Glutamatergic neuron (in vitro differentiated cells): ENCODE data around the gene CASK. TPM values are rescaled to one million over a fixed set of nuclear protein-coding genes. Genes with fewer than 3 reads are reported as not detected.
"Not testable (repeated sequence)": the region's sequence is repeated elsewhere in the genome, so short reads cannot be mapped to it uniquely, and the experiment has no call there.

Source experiments
- DNase-seq: peaks from one replicate; pipeline ENCODE4 v3.0.0; 2022
- H3K27ac Mint-ChIP-seq: one replicate; pipeline ENCODE4 v1.8.0; 2020; ENCODE audit warnings: mild to moderate bottlenecking, mixed read lengths, inconsistent platforms; ENCODE audit not compliant: unreplicated experiment
- H3K27me3 Mint-ChIP-seq: one replicate; pipeline ENCODE4 v1.8.0; 2020; ENCODE audit warnings: mild to moderate bottlenecking, moderate library complexity, mixed read lengths, inconsistent platforms; ENCODE audit not compliant: unreplicated experiment
- H3K36me3 Mint-ChIP-seq: one replicate; pipeline ENCODE4 v1.8.0; 2020; ENCODE audit warnings: mild to moderate bottlenecking, mixed read lengths, inconsistent platforms; ENCODE audit not compliant: unreplicated experiment
- H3K4me1 Mint-ChIP-seq: one replicate; pipeline ENCODE4 v1.8.0; 2020; ENCODE audit warnings: mild to moderate bottlenecking, low read depth, mixed read lengths, inconsistent platforms; ENCODE audit not compliant: unreplicated experiment
- H3K4me3 Mint-ChIP-seq: one replicate; pipeline ENCODE4 v1.8.0; 2020; ENCODE audit warnings: mild to moderate bottlenecking, mixed read lengths, inconsistent platforms; ENCODE audit not compliant: unreplicated experiment
- H3K9me3 Mint-ChIP-seq: one replicate; pipeline ENCODE4 v1.8.0; 2020; ENCODE audit warnings: mild to moderate bottlenecking, moderate library complexity, mixed read lengths, inconsistent platforms; ENCODE audit not compliant: unreplicated experiment
- CTCF ChIP-seq: fragments of 200-600 bp; sonication (generic); IDR thresholded peaks from one replicate; pipeline ENCODE4 v1.5.0; 2021; ENCODE audit not compliant: partially characterized antibody, unreplicated experiment
- total RNA-seq: library from RNA; stranded (reverse); fragmentation: NEBNext Ultra II Directional; extraction: Animal tissue kit (Norgen Biotek cat#: 25700); gene quantifications from one replicate; pipeline ENCODE4 v1.2.1, GENCODE V29; 2021; ENCODE audit not compliant: unreplicated experiment

The CASK gene
- total RNA-seq, 1 donor from 2014 or later, result 173 TPM

- H3K27me3 Mint-ChIP-seq, result peaks cover 2% of the 10 kb centered on the region
- no peak overlapping the region for H3K4me3 Mint-ChIP-seq
- H3K36me3 Mint-ChIP-seq, result no peaks in the 10 kb centered on the region
- DNase-seq, result no peak
- H3K4me1 Mint-ChIP-seq, result no peaks in the 10 kb centered on the region
- TF ChIP-seq CTCF, result no peak
- no peak overlapping the region for H3K27ac Mint-ChIP-seq
- peaks cover 2% of the 10 kb centered on the region for H3K9me3 Mint-ChIP-seq
These were observed 201.8 kb downstream of the CASK start for GRCh38 chrX:41721590-41721989.

- DNase-seq, result no peak
- Mint-ChIP-seq H3K4me1 (no peaks in the 10 kb centered on the region), H3K27me3 (peaks cover 2% of the 10 kb centered on the region), H3K9me3 (peaks cover 2% of the 10 kb centered on the region), H3K4me3 (no peak overlapping the region), H3K36me3 (no peaks in the 10 kb centered on the region), H3K27ac (no peak overlapping the region)
- TF ChIP-seq CTCF, result no peak
These were observed 203.1 kb downstream of the CASK start for GRCh38 chrX:41720125-41720779.

- not testable (repeated sequence) for H3K27ac Mint-ChIP-seq, H3K4me1 Mint-ChIP-seq, DNase-seq, H3K9me3 Mint-ChIP-seq, H3K27me3 Mint-ChIP-seq, H3K4me3 Mint-ChIP-seq, H3K36me3 Mint-ChIP-seq
These were observed 203.7 kb downstream of the CASK start for GRCh38 chrX:41719610-41720009.

- Mint-ChIP-seq H3K4me1 (no peaks in the 10 kb centered on the region), H3K27ac (no peak overlapping the region), H3K4me3 (no peak overlapping the region), H3K36me3 (no peaks in the 10 kb centered on the region), H3K9me3 (peaks cover 2% of the 10 kb centered on the region), H3K27me3 (peaks cover 2% of the 10 kb centered on the region)
- no peak for DNase-seq
- no peak for TF ChIP-seq CTCF
These were observed 204.7 kb downstream of the CASK start for GRCh38 chrX:41718481-41719235.

- H3K9me3 Mint-ChIP-seq, result peaks cover 2% of the 10 kb centered on the region
- H3K4me1 Mint-ChIP-seq, result no peaks in the 10 kb centered on the region
- H3K27ac Mint-ChIP-seq, result no peak overlapping the region
These were observed 206.4 kb downstream of the CASK start for GRCh38 chrX:41716767-41717473.

More at GRCh38 chrX:41716767-41717473, 206.4 kb downstream of the CASK start:
- no peak for TF ChIP-seq CTCF
- no peak overlapping the region for H3K4me3 Mint-ChIP-seq
- no peak for DNase-seq
- no peaks in the 10 kb centered on the region for H3K36me3 Mint-ChIP-seq
- H3K27me3 Mint-ChIP-seq, result peaks cover 2% of the 10 kb centered on the region
